Neuron (in vitro differentiated cells): Measurements from ENCODE around the gene MCM5.
"Not testable (repeated sequence)": the region's sequence is repeated elsewhere in the genome, so short reads cannot be mapped to it uniquely, and the experiment has no call there.

Experiments
- H2AFZ ChIP-seq: one replicate; pipeline ENCODE4 v1.6.1; 2013; ENCODE audit warnings: low read depth, mild to moderate bottlenecking, inconsistent platforms, low read length, moderate library complexity
- H3K27me3 ChIP-seq: one replicate; pipeline ENCODE4 v1.6.1; 2013; ENCODE audit warnings: low read length; ENCODE audit not compliant: insufficient read depth
- H3K36me3 ChIP-seq: one replicate; pipeline ENCODE4 v1.6.1; 2013; ENCODE audit warnings: low read length; ENCODE audit not compliant: insufficient read depth
- H3K4me1 ChIP-seq: one replicate; pipeline ENCODE4 v1.6.1; 2013; ENCODE audit warnings: low read length; ENCODE audit not compliant: insufficient read depth
- H3K4me3 ChIP-seq: 2 replicates; pipeline ENCODE4 v1.5.1; 2013; ENCODE audit warnings: mild to moderate bottlenecking, low read length, moderate library complexity
- H3K9me3 ChIP-seq: one replicate; pipeline ENCODE4 v1.6.1; 2013; ENCODE audit warnings: low read length

The MCM5 gene

GRCh38 chr22:35434061-35434710 is 34.2 kb downstream of the MCM5 start:
- Histone ChIP-seq H3K9me3 (peaks cover 13% of the 10 kb centered on the region), H3K36me3 (peaks cover 15% of the 10 kb centered on the region), H3K4me3 (no peak overlapping the region), H3K27me3 (no peaks in the 10 kb centered on the region), H3K4me1 (no peaks in the 10 kb centered on the region), H2AFZ (no peak overlapping the region)

GRCh38 chr22:35435201-35435740 is 35.3 kb downstream of the MCM5 start:
- Histone ChIP-seq H3K4me3 (no peak overlapping the region), H2AFZ (no peak overlapping the region)

GRCh38 chr22:35436421-35436820 is 36.5 kb downstream of the MCM5 start:
- Histone ChIP-seq H3K4me3 (no peak overlapping the region), H2AFZ (no peak overlapping the region), H3K9me3 (peaks cover 13% of the 10 kb centered on the region), H3K4me1 (no peaks in the 10 kb centered on the region), H3K27me3 (no peaks in the 10 kb centered on the region), H3K36me3 (peaks cover 15% of the 10 kb centered on the region)

More at GRCh38 chr22:35435201-35435740, 35.3 kb downstream of the MCM5 start:
- Histone ChIP-seq H3K36me3 (peaks cover 15% of the 10 kb centered on the region), H3K4me1 (no peaks in the 10 kb centered on the region), H3K27me3 (no peaks in the 10 kb centered on the region), H3K9me3 (peaks cover 13% of the 10 kb centered on the region)

GRCh38 chr22:35437049-35437448 is 37.1 kb downstream of the MCM5 start:
- Histone ChIP-seq H2AFZ (no peak overlapping the region), H3K4me1 (no peaks in the 10 kb centered on the region), H3K9me3 (peaks cover 13% of the 10 kb centered on the region), H3K27me3 (no peaks in the 10 kb centered on the region), H3K4me3 (no peak overlapping the region), H3K36me3 (peaks cover 9% of the 10 kb centered on the region)

GRCh38 chr22:35438673-35439364 is 38.9 kb downstream of the MCM5 start:
- H2AFZ ChIP-seq, H3K36me3 ChIP-seq, H3K9me3 ChIP-seq, H3K27me3 ChIP-seq, H3K4me3 ChIP-seq, H3K4me1 ChIP-seq: not testable (repeated sequence)

- no peaks in the 10 kb centered on the region for H3K27me3 ChIP-seq
- H2AFZ ChIP-seq = no peak overlapping the region
- H3K9me3 ChIP-seq = no peaks in the 10 kb centered on the region
- H3K4me3 ChIP-seq = no peak overlapping the region
- H3K36me3 ChIP-seq = no peaks in the 10 kb centered on the region
- H3K4me1 ChIP-seq = no peaks in the 10 kb centered on the region
These were observed 39.4 kb downstream of the MCM5 start for GRCh38 chr22:35439365-35439717.

GRCh38 chr22:35440129-35440528 is 40.2 kb downstream of the MCM5 start:
- no peak overlapping the region for H3K4me3 ChIP-seq
- H3K4me1 ChIP-seq = no peaks in the 10 kb centered on the region
- no peak overlapping the region for H2AFZ ChIP-seq
- H3K36me3 ChIP-seq = no peaks in the 10 kb centered on the region
- H3K27me3 ChIP-seq = no peaks in the 10 kb centered on the region
- H3K9me3 ChIP-seq = no peaks in the 10 kb centered on the region

- Histone ChIP-seq H2AFZ (no peak overlapping the region), H3K36me3 (no peaks in the 10 kb centered on the region), H3K9me3 (no peaks in the 10 kb centered on the region), H3K4me1 (no peaks in the 10 kb centered on the region), H3K27me3 (no peaks in the 10 kb centered on the region), H3K4me3 (no peak overlapping the region)
These were observed 41.7 kb downstream of the MCM5 start for GRCh38 chr22:35441489-35442100.

GRCh38 chr22:35442471-35442870 is 42.5 kb downstream of the MCM5 start:
- Histone ChIP-seq H3K36me3 (no peaks in the 10 kb centered on the region), H3K4me3 (no peak overlapping the region), H3K4me1 (no peaks in the 10 kb centered on the region), H2AFZ (no peak overlapping the region), H3K9me3 (no peaks in the 10 kb centered on the region), H3K27me3 (no peaks in the 10 kb centered on the region)

- peaks cover 1% of the 10 kb centered on the region for H3K36me3 ChIP-seq
- no peaks in the 10 kb centered on the region for H3K4me1 ChIP-seq
- no peak overlapping the region for H2AFZ ChIP-seq
- no peaks in the 10 kb centered on the region for H3K27me3 ChIP-seq
- no peak overlapping the region for H3K4me3 ChIP-seq
- H3K9me3 ChIP-seq = no peaks in the 10 kb centered on the region
These were observed 43.4 kb downstream of the MCM5 start for GRCh38 chr22:35443338-35443737.

GRCh38 chr22:35443790-35444684 is 44.1 kb downstream of the MCM5 start:
- no peaks in the 10 kb centered on the region for H3K9me3 ChIP-seq
- H3K27me3 ChIP-seq = no peaks in the 10 kb centered on the region
- H3K4me1 ChIP-seq = no peaks in the 10 kb centered on the region
- H3K4me3 ChIP-seq = no peak overlapping the region
- H3K36me3 ChIP-seq = peaks cover 2% of the 10 kb centered on the region
- H2AFZ ChIP-seq = no peak overlapping the region

- H3K4me3 ChIP-seq = no peak overlapping the region
- no peaks in the 10 kb centered on the region for H3K9me3 ChIP-seq
- no peaks in the 10 kb centered on the region for H3K27me3 ChIP-seq
- H3K36me3 ChIP-seq = peaks cover 2% of the 10 kb centered on the region
- no peaks in the 10 kb centered on the region for H3K4me1 ChIP-seq
- no peak overlapping the region for H2AFZ ChIP-seq
These were observed 44.9 kb downstream of the MCM5 start for GRCh38 chr22:35444685-35445399.
